IMR-90 (cell line): ENCODE data around the gene SASH1.

Experiments used
- CEBPB ChIP-seq: IDR thresholded peaks from 2 replicates; pipeline ENCODE4 v1.6.1; 2012; ENCODE audit warnings: low read depth, low read length, improper control_type of control experiment
- CHD1 ChIP-seq: IDR thresholded peaks from 2 replicates; pipeline ENCODE4 v1.6.1; 2012; ENCODE audit warnings: low read depth, low read length, improper control_type of control experiment
- FOS ChIP-seq: fragments of 150-350 bp; IDR thresholded peaks from 2 replicates; pipeline ENCODE4 v1.6.1; 2016; ENCODE audit warnings: low read depth, low read length
- MAFK ChIP-seq: IDR thresholded peaks from 2 replicates; pipeline ENCODE4 v1.6.1; 2012; ENCODE audit warnings: low read depth, low read length, improper control_type of control experiment
- POLR2A ChIP-seq: IDR thresholded peaks from 2 replicates; pipeline ENCODE4 v1.6.1; 2012; ENCODE audit warnings: mild to moderate bottlenecking, low read depth, low read length
- RFX5 ChIP-seq: IDR thresholded peaks from 2 replicates; pipeline ENCODE4 v1.8.0; 2012; ENCODE audit warnings: low read depth, mild to moderate bottlenecking, low read length, moderate library complexity
- TF ChIP-seq, protein P1 (sequence below): conservative IDR thresholded peaks from 2 replicates; pipeline ENCODE4 v1.5.1; 2012; ENCODE audit warnings: mild to moderate bottlenecking, low read depth, low read length, improper control_type of control experiment

DNA sequence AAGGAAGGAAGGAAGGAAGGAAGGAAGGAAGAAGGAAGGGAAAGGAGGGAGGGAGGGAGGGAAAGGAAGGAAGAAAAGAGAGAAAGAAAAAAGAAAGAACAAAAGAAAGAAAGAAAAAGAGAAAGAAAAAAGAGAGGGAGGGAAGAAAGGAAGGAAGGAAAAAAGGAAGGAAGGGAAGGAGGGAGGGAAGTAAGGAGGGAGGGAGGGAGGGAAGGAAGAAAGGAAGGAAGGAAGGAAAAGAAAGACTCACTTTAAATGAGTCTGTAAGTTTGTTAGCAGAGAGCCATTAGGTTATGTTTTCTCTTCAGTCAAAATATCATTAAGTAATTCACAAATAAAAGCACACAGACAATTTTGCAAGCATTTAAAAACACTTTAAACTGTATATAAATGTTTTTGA, 44.0 kb upstream of the SASH1 start:
- TF ChIP-seq, protein P1, sequence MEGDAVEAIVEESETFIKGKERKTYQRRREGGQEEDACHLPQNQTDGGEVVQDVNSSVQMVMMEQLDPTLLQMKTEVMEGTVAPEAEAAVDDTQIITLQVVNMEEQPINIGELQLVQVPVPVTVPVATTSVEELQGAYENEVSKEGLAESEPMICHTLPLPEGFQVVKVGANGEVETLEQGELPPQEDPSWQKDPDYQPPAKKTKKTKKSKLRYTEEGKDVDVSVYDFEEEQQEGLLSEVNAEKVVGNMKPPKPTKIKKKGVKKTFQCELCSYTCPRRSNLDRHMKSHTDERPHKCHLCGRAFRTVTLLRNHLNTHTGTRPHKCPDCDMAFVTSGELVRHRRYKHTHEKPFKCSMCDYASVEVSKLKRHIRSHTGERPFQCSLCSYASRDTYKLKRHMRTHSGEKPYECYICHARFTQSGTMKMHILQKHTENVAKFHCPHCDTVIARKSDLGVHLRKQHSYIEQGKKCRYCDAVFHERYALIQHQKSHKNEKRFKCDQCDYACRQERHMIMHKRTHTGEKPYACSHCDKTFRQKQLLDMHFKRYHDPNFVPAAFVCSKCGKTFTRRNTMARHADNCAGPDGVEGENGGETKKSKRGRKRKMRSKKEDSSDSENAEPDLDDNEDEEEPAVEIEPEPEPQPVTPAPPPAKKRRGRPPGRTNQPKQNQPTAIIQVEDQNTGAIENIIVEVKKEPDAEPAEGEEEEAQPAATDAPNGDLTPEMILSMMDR: no peak
- TF ChIP-seq FOS: no peak
- no peak for TF ChIP-seq MAFK
- TF ChIP-seq CHD1: no peak
- no peak for TF ChIP-seq POLR2A
- TF ChIP-seq CEBPB: no peak
- no peak for TF ChIP-seq RFX5
